Mesenteric fat pad (tissue), 1 donor: ENCODE data around the gene MISP3. TPM values are rescaled to one million over a fixed set of nuclear protein-coding genes. Genes with fewer than 3 reads are reported as not detected.

Experiments
- DNase-seq: peaks from one replicate; pipeline ENCODE4 v3.0.0-alpha.2; 2020; ENCODE audit warnings: low spot score
- total RNA-seq: library from RNA; stranded (reverse); fragmentation: NEBNext Ultra II Directional; extraction: Animal tissue kit (Norgen Biotek cat#: 25700); gene quantifications from one replicate; pipeline ENCODE4 v1.2.1, GENCODE V29; 2021
- donor health status: DM: yes; HTN: yes; CAD: no.

Gene MISP3
- total RNA-seq, 1 donor from 2014 or later = 1.7 TPM

DNA sequence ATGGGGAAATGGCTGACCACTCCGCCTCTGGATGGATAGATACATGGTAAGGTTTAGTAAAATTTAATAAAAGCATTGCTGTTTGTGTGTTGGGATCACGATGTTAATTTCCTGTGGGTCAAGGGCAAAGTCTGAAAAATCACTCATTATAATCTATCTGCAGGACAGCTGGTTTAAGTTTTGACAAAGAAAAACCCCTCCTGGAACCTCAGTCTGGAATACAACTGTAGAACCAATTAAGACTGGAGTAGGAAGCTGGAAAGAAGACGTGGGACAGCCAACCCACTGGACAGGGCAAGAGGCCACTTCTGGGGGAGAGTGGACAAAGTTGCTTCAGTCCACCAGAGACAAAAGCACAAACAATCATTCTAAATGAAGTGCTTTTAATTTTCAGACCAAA is 46.6 kb downstream of the MISP3 start:
- DNase-seq = no peak

DNA sequence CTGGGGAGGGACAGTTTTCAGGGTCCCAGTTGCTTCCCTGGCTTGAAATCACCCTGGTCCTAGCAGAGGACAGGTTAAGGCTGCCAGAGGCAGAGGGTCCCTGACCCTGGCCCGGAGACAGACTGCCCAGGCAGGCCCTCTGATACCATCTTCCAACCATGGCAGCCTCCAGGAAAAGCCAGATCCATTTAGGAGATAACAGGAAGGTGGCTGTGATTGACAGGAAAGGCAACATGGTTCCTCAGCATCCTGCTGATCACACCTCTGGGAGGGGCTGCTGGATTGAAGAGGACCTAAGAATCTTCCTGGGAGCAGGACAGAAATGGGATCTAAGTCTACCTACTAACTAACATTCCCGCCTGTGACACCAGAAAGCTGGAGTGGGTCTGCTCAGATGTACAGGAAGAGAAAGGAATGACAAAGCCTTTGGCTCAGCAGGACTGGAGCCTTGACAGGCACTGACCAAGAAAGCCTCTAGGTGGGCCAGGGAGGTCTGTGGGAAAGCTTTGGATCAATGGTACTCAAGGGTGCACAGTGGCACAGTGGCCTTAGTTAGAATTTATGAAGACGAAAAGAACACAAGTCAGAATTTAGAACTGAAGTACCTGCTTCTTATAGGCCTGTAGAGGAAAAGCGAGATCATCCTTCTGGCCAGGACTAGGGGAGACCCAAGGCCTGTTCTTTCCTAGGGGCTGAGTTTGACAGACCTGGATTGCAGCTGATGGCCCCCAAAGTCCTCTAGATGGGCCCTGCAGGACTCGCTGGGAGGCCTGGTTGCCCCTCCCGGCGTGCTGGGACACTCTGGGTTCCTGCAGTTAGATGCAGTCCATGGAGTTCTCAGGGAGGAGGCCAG is 47.3 kb downstream of the MISP3 start:
- DNase-seq = no peak

DNA sequence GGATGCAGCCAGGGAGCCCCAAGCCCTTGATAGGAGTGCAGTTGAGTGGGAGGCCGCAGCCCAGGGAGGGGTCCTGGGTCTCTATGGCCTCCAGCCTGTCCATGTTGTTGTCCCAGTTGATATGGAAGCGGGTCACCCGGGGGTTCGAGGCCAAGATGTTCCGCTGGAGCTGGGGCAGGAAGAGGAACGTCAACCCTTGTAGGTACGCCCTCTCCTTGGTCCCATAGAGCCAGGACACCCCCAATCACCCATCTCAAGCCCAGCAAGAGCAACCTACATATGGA is 47.9 kb downstream of the MISP3 start:
- DNase-seq = no peak

DNA sequence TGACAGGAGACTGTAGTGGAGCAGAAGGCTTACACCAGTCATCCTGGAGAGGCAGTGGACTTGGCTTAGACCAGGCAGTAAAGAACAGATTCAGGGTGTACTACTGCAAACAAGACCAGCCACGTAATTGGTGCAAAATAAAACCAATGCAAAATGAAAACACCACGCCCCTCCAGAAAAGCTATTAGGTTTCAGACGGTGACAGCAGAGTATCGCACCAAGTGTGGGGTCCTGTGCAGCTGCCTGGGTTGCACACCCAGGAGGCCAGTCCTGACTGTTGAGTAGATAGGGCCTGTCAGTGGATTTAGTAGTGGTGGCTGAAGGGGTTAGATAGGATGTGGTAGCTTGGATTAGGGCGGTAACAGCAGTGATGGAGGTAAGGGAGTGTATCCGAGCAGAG is 50.3 kb downstream of the MISP3 start:
- DNase-seq = no peak

Other genes with a start within 250 kb of the MISP3 start
- gene NANOS3, start 195.7 kb upstream of the MISP3 start, total RNA-seq = not detected
- gene BRME1, start 166.7 kb upstream of the MISP3 start, total RNA-seq = 0.67 TPM
- gene CC2D1A, start 166.6 kb upstream of the MISP3 start, total RNA-seq = 30.2 TPM
- 0.93 TPM for gene PODNL1, start 134.4 kb upstream of the MISP3 start, total RNA-seq
- 17.5 TPM for gene DCAF15, start 120.3 kb upstream of the MISP3 start, total RNA-seq
- gene RFX1, start 66.5 kb upstream of the MISP3 start, total RNA-seq = 12.2 TPM
- gene RLN3, start 44.6 kb upstream of the MISP3 start, total RNA-seq = not detected
- 8.5 TPM for gene IL27RA, start 41.0 kb upstream of the MISP3 start, total RNA-seq
- not detected for gene PALM3, start 10.7 kb upstream of the MISP3 start, total RNA-seq
- not detected for gene C19orf67, start 13.0 kb downstream of the MISP3 start, total RNA-seq
- gene SAMD1, start 18.0 kb downstream of the MISP3 start, total RNA-seq = 32.3 TPM
- gene PRKACA, start 45.0 kb downstream of the MISP3 start, total RNA-seq = 160 TPM
- gene ASF1B, start 63.8 kb downstream of the MISP3 start, total RNA-seq = 0.87 TPM
- gene ADGRL1, start 133.4 kb downstream of the MISP3 start, total RNA-seq = 27.1 TPM